ENCODE results near the gene CA11. TPM values are rescaled to one million over a fixed set of nuclear protein-coding genes. Genes with fewer than 3 reads are reported as not detected.
"Not testable (repeated sequence)": the region's sequence is repeated elsewhere in the genome, so short reads cannot be mapped to it uniquely, and the experiment has no call there.

Gene CA11
- 7.9 TPM for total RNA-seq

DNA sequence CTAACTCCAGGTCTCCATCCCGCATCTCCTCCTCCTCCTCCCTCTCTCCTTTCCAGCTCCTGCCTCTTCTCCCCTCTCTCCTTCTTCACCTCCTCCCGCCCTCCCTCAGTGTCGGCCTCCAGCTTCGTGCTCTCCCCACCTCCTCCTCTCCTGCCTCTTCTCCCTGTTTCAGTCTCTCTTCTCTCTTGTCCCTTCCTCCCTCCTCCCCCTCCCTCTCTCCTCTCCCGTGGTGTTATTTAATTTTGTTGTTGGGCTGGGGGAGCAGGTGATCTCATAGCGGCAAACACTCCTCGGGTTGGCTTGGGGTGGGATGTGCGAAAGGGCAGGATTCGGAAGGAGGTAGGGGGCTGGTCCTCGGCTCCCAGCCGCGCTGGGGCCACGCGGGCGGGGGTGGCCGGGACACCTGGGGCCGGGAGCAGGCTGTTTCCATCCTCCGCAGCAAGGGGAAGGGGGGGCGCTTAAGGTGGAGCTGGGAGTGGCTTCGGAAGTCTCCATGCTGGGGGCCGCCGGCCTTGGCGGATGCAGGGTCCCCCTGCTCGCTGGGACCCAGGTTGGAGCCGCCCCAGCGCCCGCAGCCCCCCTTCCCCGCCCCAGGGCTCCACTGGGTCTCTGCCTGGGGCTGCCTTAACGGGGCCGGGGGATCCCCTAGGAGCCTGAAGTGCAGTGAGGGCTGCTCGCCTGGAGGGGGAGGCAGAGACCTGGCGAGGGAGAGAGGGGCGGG is at the start of gene CA11:
TSS of gene CA11 (minus strand) at position 187 of the 721 bp plus-strand sequence. CDS start 555 bp downstream, outside the sequence.
- Histone ChIP-seq H3K4me1 (peaks cover 16% of the 10 kb centered on the region), H3K9me3 (no peaks in the 10 kb centered on the region), H3K27ac (peak within 1 kb of the TSS; percentile 96), H3K4me3 (peak within 1 kb of the TSS; percentile 56 to 64), H3K36me3 (no peaks in the 10 kb centered on the region), H3K27me3 (no peaks in the 10 kb centered on the region)
- peak in 1 of 2 donors; percentile 94 for DNase-seq (ENCODE audit: extremely low spot score in 2 of 2)
- TF ChIP-seq POLR2AphosphoS5 (IDR thresholded peaks at IDR 0.05; ENCODE audit: insufficient read depth in 1 of 2, low read depth in 1 of 2): peak; percentile 23 to 83
- TF ChIP-seq, protein P1, sequence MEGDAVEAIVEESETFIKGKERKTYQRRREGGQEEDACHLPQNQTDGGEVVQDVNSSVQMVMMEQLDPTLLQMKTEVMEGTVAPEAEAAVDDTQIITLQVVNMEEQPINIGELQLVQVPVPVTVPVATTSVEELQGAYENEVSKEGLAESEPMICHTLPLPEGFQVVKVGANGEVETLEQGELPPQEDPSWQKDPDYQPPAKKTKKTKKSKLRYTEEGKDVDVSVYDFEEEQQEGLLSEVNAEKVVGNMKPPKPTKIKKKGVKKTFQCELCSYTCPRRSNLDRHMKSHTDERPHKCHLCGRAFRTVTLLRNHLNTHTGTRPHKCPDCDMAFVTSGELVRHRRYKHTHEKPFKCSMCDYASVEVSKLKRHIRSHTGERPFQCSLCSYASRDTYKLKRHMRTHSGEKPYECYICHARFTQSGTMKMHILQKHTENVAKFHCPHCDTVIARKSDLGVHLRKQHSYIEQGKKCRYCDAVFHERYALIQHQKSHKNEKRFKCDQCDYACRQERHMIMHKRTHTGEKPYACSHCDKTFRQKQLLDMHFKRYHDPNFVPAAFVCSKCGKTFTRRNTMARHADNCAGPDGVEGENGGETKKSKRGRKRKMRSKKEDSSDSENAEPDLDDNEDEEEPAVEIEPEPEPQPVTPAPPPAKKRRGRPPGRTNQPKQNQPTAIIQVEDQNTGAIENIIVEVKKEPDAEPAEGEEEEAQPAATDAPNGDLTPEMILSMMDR (IDR thresholded peaks at IDR 0.05): peak; percentile 77 to 86 (median 82)
- TF ChIP-seq POLR2A (IDR thresholded peaks at IDR 0.05): peak in 1 of 2 donors; percentile 39
- intact Hi-C loops (cut with DNase I): loop anchor here (5.0 kb wide), 2 partner anchors 61 to 136 kb away; no protein-coding TSS in a partner anchor

DNA sequence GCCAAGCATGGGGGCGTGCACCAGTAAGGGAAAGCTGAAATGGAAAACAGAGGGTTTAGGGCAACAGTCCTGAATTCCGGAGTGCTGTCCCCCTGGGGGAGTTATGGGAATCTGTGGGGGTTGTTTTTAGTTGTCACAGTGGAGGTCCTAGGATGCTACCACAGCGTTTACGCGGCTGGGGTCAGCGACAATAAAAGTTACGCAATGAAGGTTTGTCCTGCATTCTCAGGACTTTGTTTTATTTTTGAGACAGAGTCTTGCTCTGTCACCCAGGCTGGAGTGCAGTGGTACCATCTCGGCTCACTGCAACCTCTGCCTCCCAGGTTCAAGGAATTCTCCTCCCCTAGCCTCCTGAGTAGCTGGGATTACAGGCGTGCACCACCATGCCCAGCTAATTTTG is 47.6 kb upstream of the CA11 start:
- H3K4me1 ChIP-seq: peaks cover 13% of the 10 kb centered on the region
- H3K27me3 ChIP-seq; H3K9me3 ChIP-seq; DNase-seq (ENCODE audit: extremely low spot score in 2 of 2); H3K27ac ChIP-seq; intact Hi-C loops (cut with DNase I); H3K36me3 ChIP-seq; H3K4me3 ChIP-seq: not testable (repeated sequence)

DNA sequence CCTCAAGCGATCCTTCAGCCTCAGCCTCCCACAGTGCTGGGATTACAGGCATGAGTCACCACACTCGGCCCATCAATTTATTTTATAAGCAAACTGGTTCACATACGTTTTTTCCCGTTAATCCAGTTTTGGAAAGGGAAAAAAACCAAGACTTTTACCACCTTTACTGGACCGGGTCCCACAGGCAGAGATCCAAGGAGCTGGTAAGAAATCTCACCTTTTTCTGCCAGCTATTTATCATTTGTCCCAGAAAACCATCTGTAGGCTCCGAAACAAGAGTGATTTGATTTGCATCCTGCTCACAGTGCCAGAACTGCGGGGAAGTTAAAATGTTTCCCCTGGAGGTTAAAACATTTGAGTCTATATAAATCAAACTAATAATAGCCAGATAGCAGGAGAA is 43.5 kb upstream of the CA11 start:
- no peaks in the 10 kb centered on the region for H3K27me3 ChIP-seq
- no peak for DNase-seq (ENCODE audit: extremely low spot score in 2 of 2)
- no peaks in the 10 kb centered on the region for H3K4me1 ChIP-seq
- intact Hi-C loops (cut with DNase I): no loop called here
- TF ChIP-seq POLR2A (IDR thresholded peaks at IDR 0.05) (no peak), POLR2AphosphoS5 (IDR thresholded peaks at IDR 0.05; ENCODE audit: insufficient read depth in 1 of 2, low read depth in 1 of 2) (no peak)
- TF ChIP-seq, protein P1 (IDR thresholded peaks at IDR 0.05): no peak
- H3K36me3 ChIP-seq: no peaks in the 10 kb centered on the region
- H3K9me3 ChIP-seq: no peaks in the 10 kb centered on the region
- H3K4me3 ChIP-seq: no peak overlapping the region
- no peak overlapping the region for H3K27ac ChIP-seq

DNA sequence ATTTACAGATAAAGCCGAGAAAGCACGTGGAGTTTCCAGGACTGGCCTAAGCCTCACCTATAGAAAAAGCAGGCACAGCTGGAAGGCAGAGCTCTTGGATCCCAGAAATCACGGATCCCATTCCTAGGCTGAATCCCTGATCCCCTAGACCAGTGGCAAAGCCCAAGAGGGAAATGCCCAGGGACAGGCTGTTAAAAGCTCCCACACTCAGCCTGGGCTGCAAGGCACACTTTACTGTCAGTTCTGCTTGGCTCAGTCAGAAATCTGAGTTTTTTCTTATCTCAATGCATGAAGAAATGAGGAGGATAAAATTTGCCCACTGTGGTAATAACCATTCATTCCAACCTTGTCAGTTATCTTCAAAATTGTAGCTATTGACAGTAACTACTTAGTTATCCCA is 41.8 kb upstream of the CA11 start:
- intact Hi-C loops (cut with DNase I): no loop called here
- TF ChIP-seq POLR2A (IDR thresholded peaks at IDR 0.05) (no peak), POLR2AphosphoS5 (IDR thresholded peaks at IDR 0.05; ENCODE audit: insufficient read depth in 1 of 2, low read depth in 1 of 2) (no peak)
- TF ChIP-seq, protein P1 (IDR thresholded peaks at IDR 0.05): no peak

DNA sequence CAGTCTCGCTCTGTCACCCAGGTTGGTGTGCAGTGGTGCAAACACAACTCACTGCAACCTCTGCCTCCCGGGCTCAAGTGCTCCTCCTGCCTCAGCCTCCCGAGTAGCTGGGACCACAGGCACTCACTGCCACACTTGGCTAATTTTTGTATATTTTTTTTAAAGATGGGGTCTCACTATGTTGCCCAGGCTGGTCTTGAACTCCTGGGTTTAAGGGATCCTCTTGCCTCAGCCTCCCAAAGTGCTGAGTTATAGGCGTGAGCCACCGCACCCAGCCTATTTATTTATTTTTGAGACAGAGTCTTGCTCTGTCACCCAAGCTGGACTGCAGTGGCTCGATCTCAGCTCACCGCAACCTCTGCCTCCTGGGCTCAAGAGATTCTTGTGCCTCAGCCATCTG is 40.6 kb upstream of the CA11 start:
- H3K27me3 ChIP-seq; H3K9me3 ChIP-seq; H3K36me3 ChIP-seq; DNase-seq (ENCODE audit: extremely low spot score in 2 of 2); intact Hi-C loops (cut with DNase I); H3K27ac ChIP-seq; H3K4me1 ChIP-seq; H3K4me3 ChIP-seq: not testable (repeated sequence)

More for the DNA sequence above, 41.8 kb upstream of the CA11 start:
- no peak for DNase-seq (ENCODE audit: extremely low spot score in 2 of 2)
- no peaks in the 10 kb centered on the region for H3K36me3 ChIP-seq
- no peaks in the 10 kb centered on the region for H3K27me3 ChIP-seq
- H3K4me3 ChIP-seq: no peak overlapping the region
- no peaks in the 10 kb centered on the region for H3K4me1 ChIP-seq
- H3K27ac ChIP-seq: no peak overlapping the region
- H3K9me3 ChIP-seq: no peaks in the 10 kb centered on the region

DNA sequence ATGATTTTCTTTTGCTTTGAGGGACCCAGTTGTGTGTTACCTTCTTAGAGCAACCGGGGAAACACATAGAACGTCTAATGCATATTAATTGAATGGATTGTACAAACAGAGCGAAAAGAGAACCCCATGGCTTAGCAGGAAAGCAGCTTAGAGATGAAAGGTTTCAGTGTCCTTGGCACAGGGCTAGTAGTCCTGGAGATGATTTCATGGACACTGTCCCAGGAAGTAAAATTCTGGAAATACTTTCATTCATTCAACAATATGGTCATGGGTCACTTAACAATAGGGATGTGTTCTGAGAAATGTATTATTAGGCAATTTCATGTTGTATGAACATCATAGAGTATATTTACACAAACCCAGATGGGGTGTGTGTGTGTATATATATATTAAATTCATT is 40.1 kb upstream of the CA11 start:
- H3K4me1 ChIP-seq: no peaks in the 10 kb centered on the region
- intact Hi-C loops (cut with DNase I): no loop called here
- H3K36me3 ChIP-seq: no peaks in the 10 kb centered on the region
- H3K9me3 ChIP-seq: no peaks in the 10 kb centered on the region
- H3K27me3 ChIP-seq: no peaks in the 10 kb centered on the region
- no peak for TF ChIP-seq POLR2A (IDR thresholded peaks at IDR 0.05)
- TF ChIP-seq POLR2AphosphoS5 (IDR thresholded peaks at IDR 0.05; ENCODE audit: insufficient read depth in 1 of 2, low read depth in 1 of 2): no peak
- TF ChIP-seq, protein P1 (IDR thresholded peaks at IDR 0.05): no peak
- no peak overlapping the region for H3K27ac ChIP-seq
- no peak for DNase-seq (ENCODE audit: extremely low spot score in 2 of 2)
- no peak overlapping the region for H3K4me3 ChIP-seq

Data from vagina (tissue), 2 donors.